ENCODE measurements around the gene C1QTNF7.

GRCh38 chr4:15398732-15399131 is 29.1 kb upstream of the C1QTNF7 start:
- TF ChIP-seq CTCF (conservative IDR thresholded peaks at IDR 0.05) (no peak), ZFX (IDR thresholded peaks at IDR 0.05) (no peak)
